Measurements from ENCODE around the gene SEPTIN5. TPM values are rescaled to one million over a fixed set of nuclear protein-coding genes. Genes with fewer than 3 reads are reported as not detected.

The SEPTIN5 gene
- total RNA-seq, 2 experiments from 2014 or later = 0.71 to 0.75 TPM

DNA sequence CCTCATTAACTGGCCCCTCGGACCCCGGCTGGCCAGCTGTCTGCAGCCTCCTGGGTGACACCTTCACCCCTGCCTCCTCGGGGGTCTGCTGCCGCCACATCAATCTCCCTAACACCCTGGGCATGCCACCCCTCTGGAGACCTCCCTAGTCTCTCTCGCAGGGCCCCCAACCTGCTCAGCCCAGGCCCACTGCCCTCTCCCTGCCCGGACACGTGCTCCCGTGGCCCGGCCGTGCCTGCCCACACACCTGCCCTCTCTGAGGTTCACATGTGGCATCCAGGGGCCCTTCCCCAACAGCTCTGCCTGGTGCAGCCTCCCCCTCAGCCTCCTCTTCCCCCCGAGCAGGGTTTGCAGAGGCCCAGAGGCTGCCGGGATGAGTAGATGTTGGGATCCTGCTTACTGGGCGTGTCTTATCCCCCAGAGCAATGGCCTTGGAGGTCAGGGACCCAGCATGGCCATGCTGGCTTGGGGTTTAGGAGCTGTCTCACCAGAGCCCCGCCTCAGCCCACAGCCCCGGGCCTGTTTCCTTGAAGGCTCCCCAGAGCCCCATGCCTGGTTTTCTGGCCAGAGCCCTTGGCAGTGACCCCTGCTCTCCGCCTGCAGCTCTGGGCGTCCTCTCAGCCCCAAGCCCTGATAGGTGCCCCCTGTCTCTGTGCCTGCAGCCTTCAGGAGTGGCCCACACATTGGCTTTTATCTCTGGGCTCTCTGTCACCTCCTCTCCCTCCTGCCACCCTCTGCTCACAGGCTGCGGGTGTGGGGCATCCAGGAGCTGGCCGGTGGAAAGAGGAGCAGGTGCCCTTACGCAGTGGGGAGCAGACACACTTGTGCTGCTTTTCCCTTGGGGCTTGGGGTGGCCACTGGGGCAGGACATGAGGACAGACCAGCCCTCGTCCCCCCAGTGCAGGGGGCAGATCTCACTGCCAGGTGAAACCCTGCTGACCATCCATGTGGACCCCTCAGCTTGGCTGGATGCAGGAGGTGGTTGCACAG, 25.7 kb upstream of the SEPTIN5 start:
- Histone ChIP-seq H3K36me3 (ENCODE audit: insufficient read depth, low read length) (no peaks in the 10 kb centered on the region), H3K4me3 (ENCODE audit: low read length) (no peak overlapping the region), H3K4me1 (ENCODE audit: insufficient read depth, low read length) (no peaks in the 10 kb centered on the region), H3K27me3 (ENCODE audit: control insufficient read depth in 1 of 2, insufficient read depth in 2 of 2, low read length in 2 of 2) (no peaks in the 10 kb centered on the region), H3K9me3 (ENCODE audit: control insufficient read depth in 1 of 2, insufficient read depth in 1 of 2, low read length in 2 of 2) (no peaks in the 10 kb centered on the region), H3K27ac (ENCODE audit: low read depth in 1 of 2, low read length in 2 of 2) (no peak overlapping the region)
- no peaks in the 10 kb centered on the region for H3K36me3 Mint-ChIP-seq (ENCODE audit: low read depth)
- no peak for TF ChIP-seq CTCF (IDR thresholded peaks at IDR 0.05)
- ATAC-seq (ENCODE audit: poor library complexity) = no peak
- H3K4me3 Mint-ChIP-seq = no peak overlapping the region
- POLR2A ChIA-PET = no interaction called here
- H3K27ac Mint-ChIP-seq = no peak overlapping the region
- no peaks in the 10 kb centered on the region for H3K4me1 Mint-ChIP-seq (ENCODE audit: low read depth)
- H3K27me3 Mint-ChIP-seq = peaks cover 12% of the 10 kb centered on the region
- CTCF ChIA-PET = interaction anchor here (1.4 kb wide), 1 partner anchor 9 kb away, joined by 4 read pairs; no protein-coding TSS in a partner anchor
- no peak for DNase-seq
- intact Hi-C loops (cut with DNase I, micrococcal nuclease) = no loop called here
- no peaks in the 10 kb centered on the region for H3K9me3 Mint-ChIP-seq

DNA sequence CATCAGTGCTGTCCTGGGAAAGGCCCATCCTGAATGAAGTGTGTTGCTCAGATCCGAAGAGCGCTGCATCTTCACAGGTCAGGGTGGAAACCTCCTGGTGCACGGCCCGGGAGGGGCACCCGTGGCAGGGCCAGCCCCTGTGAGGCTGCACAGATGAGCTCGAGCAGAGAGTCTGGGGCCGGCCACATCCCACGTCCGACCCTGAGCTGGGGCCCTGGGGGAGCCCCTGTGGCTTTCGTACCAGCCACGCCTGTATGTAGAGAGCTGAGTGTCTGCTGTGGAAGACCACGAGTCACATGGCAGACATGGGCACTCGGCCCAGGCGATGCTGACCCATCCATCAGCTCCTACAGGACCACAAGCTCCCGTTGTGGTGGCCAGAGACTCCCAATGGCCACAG, 24.9 kb upstream of the SEPTIN5 start:
- ChIA-PET POLR2A (no interaction called here), CTCF (interaction anchor here (0.7 kb wide), 1 partner anchor 10 kb away, joined by 3 read pairs; no protein-coding TSS in a partner anchor)

More for the DNA sequence above, 24.9 kb upstream of the SEPTIN5 start:
- Histone ChIP-seq H3K36me3 (ENCODE audit: insufficient read depth, low read length) (no peaks in the 10 kb centered on the region), H3K27me3 (ENCODE audit: control insufficient read depth in 1 of 2, insufficient read depth in 2 of 2, low read length in 2 of 2) (no peaks in the 10 kb centered on the region), H3K4me1 (ENCODE audit: insufficient read depth, low read length) (no peaks in the 10 kb centered on the region), H3K27ac (ENCODE audit: low read depth in 1 of 2, low read length in 2 of 2) (no peak overlapping the region), H3K4me3 (ENCODE audit: low read length) (no peak overlapping the region), H3K9me3 (ENCODE audit: control insufficient read depth in 1 of 2, insufficient read depth in 1 of 2, low read length in 2 of 2) (no peaks in the 10 kb centered on the region)
- Mint-ChIP-seq H3K4me1 (ENCODE audit: low read depth) (no peaks in the 10 kb centered on the region), H3K9me3 (no peaks in the 10 kb centered on the region), H3K27ac (no peak overlapping the region), H3K4me3 (no peak overlapping the region), H3K36me3 (ENCODE audit: low read depth) (no peaks in the 10 kb centered on the region), H3K27me3 (peaks cover 13% of the 10 kb centered on the region)
- no peak for DNase-seq
- no peak for TF ChIP-seq CTCF (IDR thresholded peaks at IDR 0.05)
- intact Hi-C loops (cut with DNase I, micrococcal nuclease) = no loop called here
- ATAC-seq (ENCODE audit: poor library complexity) = no peak

Measured in CD4-positive, alpha-beta T cell (primary cell).